GM12873 (cell line): ENCODE data around the gene HAS3.

Experiments used
- CTCF ChIP-seq: IDR thresholded peaks from 2 replicates; pipeline ENCODE4 v1.5.1; 2012; ENCODE audit warnings: low read depth, mild to moderate bottlenecking, moderate library complexity, low read length, control low read depth; ENCODE audit not compliant: insufficient read depth; ENCODE audit errors: missing control alignments

The HAS3 gene

GRCh38 chr16:69108905-69109252, 3.4 kb downstream of the HAS3 start:
- TF ChIP-seq CTCF: no peak

GRCh38 chr16:69109486-69110270, 4.2 kb downstream of the HAS3 start:
- TF ChIP-seq CTCF: no peak

- TF ChIP-seq CTCF: no peak
Measured at GRCh38 chr16:69110406-69110805, 5.0 kb downstream of the HAS3 start.

- TF ChIP-seq CTCF: no peak
Measured at GRCh38 chr16:69111216-69111875, 5.9 kb downstream of the HAS3 start.

- no peak for TF ChIP-seq CTCF
Measured at GRCh38 chr16:69111876-69112230, 6.4 kb downstream of the HAS3 start.

- peak; percentile 93 for TF ChIP-seq CTCF
Measured at GRCh38 chr16:69112285-69113129, 7.1 kb downstream of the HAS3 start.

GRCh38 chr16:69113216-69113615, 7.8 kb downstream of the HAS3 start:
- no peak for TF ChIP-seq CTCF
